Measurements from ENCODE around the gene SMARCB1. TPM values are rescaled to one million over a fixed set of nuclear protein-coding genes. Genes with fewer than 3 reads are reported as not detected.
"Not testable (repeated sequence)": the region's sequence is repeated elsewhere in the genome, so short reads cannot be mapped to it uniquely, and the experiment has no call there.

The SMARCB1 gene
- total and polyA plus RNA-seq, 2 of the 4 experiments (the other 2 are of a cell fraction) = 110 to 159 TPM

- POLR2A ChIA-PET (ENCODE audit: unreplicated experiment); H3K4me2 ChIP-seq (ENCODE audit: low read depth, low read length); H3K36me3 ChIP-seq (ENCODE audit: control insufficient read depth, insufficient read depth, low read length); H3K27me3 ChIP-seq (ENCODE audit: control insufficient read depth, insufficient read depth, low read length); BruUV-seq (replicated peaks); H3K4ac ChIP-seq (ENCODE audit: low read depth, low read length); H3K9me1 ChIP-seq (ENCODE audit: insufficient read depth, low read length); H4K91ac ChIP-seq (ENCODE audit: insufficient read depth, low read depth, low read length); H2AK5ac ChIP-seq (ENCODE audit: low read depth, low read length); H3K18ac ChIP-seq (ENCODE audit: low read depth, low read length); H2BK15ac ChIP-seq (ENCODE audit: low read depth, low read length); DNase-seq; H4K8ac ChIP-seq (ENCODE audit: low read depth in 2 of 2, low read length in 2 of 2); H3K9me3 ChIP-seq (ENCODE audit: control insufficient read depth, insufficient read depth, low read length); H2AK9ac ChIP-seq (replicated peaks; ENCODE audit: low read depth, low read length, poor library complexity); H2BK5ac ChIP-seq (ENCODE audit: low read depth, low read length, poor library complexity, severe bottlenecking); H4K20me1 ChIP-seq (ENCODE audit: insufficient read depth, low read length); H2AFZ ChIP-seq (replicated peaks; ENCODE audit: low read length, poor library complexity); H3K14ac ChIP-seq (replicated peaks; ENCODE audit: low read depth, low read length); H3K23ac ChIP-seq (ENCODE audit: low read depth, low read length); CTCF ChIA-PET; H2BK20ac ChIP-seq (ENCODE audit: low read depth, low read length); H4K5ac ChIP-seq (ENCODE audit: low read depth, low read length); dilution Hi-C loops (cut with HindIII; ENCODE audit: low sequenced_read_pairs, unreplicated experiment); ATAC-seq (ENCODE audit: low read depth); H3K27ac ChIP-seq (ENCODE audit: insufficient read depth, low read length); H2BK120ac ChIP-seq (ENCODE audit: low read depth, low read length); H3K56ac ChIP-seq (ENCODE audit: extremely low read depth, insufficient read depth, low read length); H3K9ac ChIP-seq (ENCODE audit: low read depth, low read length); in situ Hi-C loops (cut with MboI; ENCODE audit: low sequenced_read_pairs); H3K4me3 ChIP-seq (ENCODE audit: insufficient read depth, low read depth, low read length): not testable (repeated sequence)
- intact Hi-C loops (cut with micrococcal nuclease) = loop anchor here (10.0 kb wide), 1 partner anchor 95 kb away; no protein-coding TSS in a partner anchor
- peaks cover 0 to 16% of the 10 kb centered on the region in 2 experiments; a peak in 1 of 4 replicates for H3K79me1 ChIP-seq (ENCODE audit: low read depth in 1 of 2, low read length in 2 of 2)
- peaks cover 10% of the 10 kb centered on the region for H3K4me1 ChIP-seq (ENCODE audit: control insufficient read depth, insufficient read depth, low read length)
- no CpG with 5 or more reads among the region's 8 CpGs for WGBS, 2 experiments (ENCODE audit: extremely low coverage in 2 of 2, insufficient read length in 1 of 2)
- peak; percentile 50 for TF ChIP-seq CEBPB (IDR thresholded peaks at IDR 0.05; ENCODE audit: low read depth, low read length)
Measured at GRCh38 chr22:23860187-23860586, 73.4 kb downstream of the SMARCB1 start.
